Activated effector memory CD4-positive, alpha-beta T cell treated with anti-CD3 and anti-CD28 coated beads, Interleukin-2, amount 50 U/mL, for 16 hours (primary cell): ENCODE results near the gene FNDC3B.

Experiments
- DNase-seq: peaks from one replicate; pipeline ENCODE4 v3.0.0-alpha.2; 2020

FNDC3B gene

GRCh38 chr3:172296975-172297332 is 257.6 kb downstream of the FNDC3B start:
- no peak for DNase-seq

- DNase-seq: no peak
Measured at GRCh38 chr3:172298247-172298646, 258.9 kb downstream of the FNDC3B start.

- no peak for DNase-seq
Measured at GRCh38 chr3:172300187-172300586, 260.8 kb downstream of the FNDC3B start.

- no peak for DNase-seq
Measured at GRCh38 chr3:172300862-172301261, 261.5 kb downstream of the FNDC3B start.

GRCh38 chr3:172302203-172302602 is 262.8 kb downstream of the FNDC3B start:
- no peak for DNase-seq

- no peak for DNase-seq
Measured at GRCh38 chr3:172303181-172303580, 263.8 kb downstream of the FNDC3B start.

GRCh38 chr3:172303941-172304558 is 264.7 kb downstream of the FNDC3B start:
- no peak for DNase-seq

GRCh38 chr3:172305552-172305951 is 266.2 kb downstream of the FNDC3B start:
- DNase-seq: no peak

GRCh38 chr3:172305974-172306373 is 266.6 kb downstream of the FNDC3B start:
- no peak for DNase-seq

- DNase-seq: no peak
Measured at GRCh38 chr3:172307141-172307560, 267.8 kb downstream of the FNDC3B start.

GRCh38 chr3:172309059-172309458 is 269.7 kb downstream of the FNDC3B start:
- DNase-seq: no peak

- no peak for DNase-seq
Measured at GRCh38 chr3:172309741-172310427, 270.5 kb downstream of the FNDC3B start.

GRCh38 chr3:172310428-172310760 is 271.0 kb downstream of the FNDC3B start:
- DNase-seq: no peak

GRCh38 chr3:172311217-172311616 is 271.8 kb downstream of the FNDC3B start:
- no peak for DNase-seq

- DNase-seq: no peak
Measured at GRCh38 chr3:172312001-172312400, 272.6 kb downstream of the FNDC3B start.

- DNase-seq: no peak
Measured at GRCh38 chr3:172312711-172313110, 273.3 kb downstream of the FNDC3B start.

- DNase-seq: no peak
Measured at GRCh38 chr3:172313671-172314070, 274.3 kb downstream of the FNDC3B start.

GRCh38 chr3:172314591-172315160 is 275.3 kb downstream of the FNDC3B start:
- DNase-seq: no peak

- no peak for DNase-seq
Measured at GRCh38 chr3:172315401-172316091, 276.2 kb downstream of the FNDC3B start.

- no peak for DNase-seq
Measured at GRCh38 chr3:172316758-172317157, 277.4 kb downstream of the FNDC3B start.

- DNase-seq: no peak
Measured at GRCh38 chr3:172317481-172317880, 278.1 kb downstream of the FNDC3B start.

GRCh38 chr3:172317984-172318383 is 278.6 kb downstream of the FNDC3B start:
- no peak for DNase-seq

- no peak for DNase-seq
Measured at GRCh38 chr3:172319595-172319994, 280.2 kb downstream of the FNDC3B start.

- no peak for DNase-seq
Measured at GRCh38 chr3:172320468-172320867, 281.1 kb downstream of the FNDC3B start.
